ENCODE results near the gene ZNG1F. TPM values are rescaled to one million over a fixed set of nuclear protein-coding genes. Genes with fewer than 3 reads are reported as not detected.
"Not testable (repeated sequence)": the region's sequence is repeated elsewhere in the genome, so short reads cannot be mapped to it uniquely, and the experiment has no call there.

The ZNG1F gene
- total RNA-seq, 1 donor from 2014 or later: 9.5 TPM

DNA sequence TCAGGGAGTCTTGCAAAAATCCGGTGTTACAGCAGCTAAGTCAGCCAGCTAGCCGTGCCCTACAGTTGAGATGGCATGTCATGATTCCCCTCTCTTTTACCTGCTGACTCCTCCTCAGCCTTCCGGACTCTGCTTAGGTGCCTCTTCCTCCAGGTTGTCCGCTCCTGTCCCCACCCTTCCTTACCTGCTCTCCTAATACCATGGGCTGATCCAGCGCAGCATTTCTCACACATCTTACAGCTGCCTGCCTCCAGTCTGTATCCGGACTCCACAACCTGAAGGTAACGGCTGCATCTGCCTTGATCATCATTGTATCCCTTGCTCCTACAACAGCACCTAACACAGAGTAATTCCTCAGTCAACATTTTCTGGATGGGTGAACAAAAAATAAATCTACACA lies 69.8 kb downstream of the ZNG1F start:
- not testable (repeated sequence) for H3K27me3 Mint-ChIP-seq (ENCODE audit: low read depth, unreplicated experiment); DNase-seq (ENCODE audit: low read depth); H3K36me3 Mint-ChIP-seq (ENCODE audit: low read depth, unreplicated experiment); H3K4me3 ChIP-seq (ENCODE audit: insufficient read depth, low read depth, low read length); H3K4me1 ChIP-seq (ENCODE audit: insufficient read depth, low read length); H3K4me1 Mint-ChIP-seq (ENCODE audit: low read depth, unreplicated experiment); H3K27me3 ChIP-seq (ENCODE audit: insufficient read depth, low read length); H3K27ac Mint-ChIP-seq (ENCODE audit: unreplicated experiment); H3K27ac ChIP-seq (ENCODE audit: low read depth, low read length); H2AFZ ChIP-seq (ENCODE audit: low read depth, low read length); H3K9ac ChIP-seq (ENCODE audit: low read length); H3K79me2 ChIP-seq (ENCODE audit: insufficient read depth, low read length); FAIRE-seq; H4K20me1 ChIP-seq (ENCODE audit: insufficient read depth, low read length); H3K9me3 ChIP-seq (ENCODE audit: insufficient read depth, low read depth, low read length); H3K4me2 ChIP-seq (ENCODE audit: low read length); H3K36me3 ChIP-seq (ENCODE audit: insufficient read depth, low read length); H3K9me3 Mint-ChIP-seq (ENCODE audit: unreplicated experiment); H3K4me3 Mint-ChIP-seq (ENCODE audit: unreplicated experiment)

DNA sequence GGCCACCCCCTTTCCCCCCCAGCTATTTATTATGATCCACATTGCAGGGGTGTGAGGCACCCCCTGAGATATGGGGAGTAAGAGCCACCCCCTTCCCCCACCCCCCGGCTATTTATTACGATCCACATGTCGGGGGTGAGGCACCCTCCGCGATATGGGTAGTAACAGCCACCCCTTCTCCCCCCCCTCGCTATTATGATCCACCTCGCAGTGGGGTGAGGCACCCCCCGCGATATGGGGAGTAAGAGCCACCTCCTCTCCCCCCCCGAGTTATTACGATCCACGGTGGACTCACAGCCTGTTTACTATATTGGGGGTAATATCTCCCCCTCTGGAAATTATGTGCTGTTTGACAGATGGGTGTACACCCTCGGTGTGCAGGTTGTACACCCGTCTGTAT lies 75.8 kb downstream of the ZNG1F start:
- H3K27ac Mint-ChIP-seq (ENCODE audit: unreplicated experiment): not testable (repeated sequence)

DNA sequence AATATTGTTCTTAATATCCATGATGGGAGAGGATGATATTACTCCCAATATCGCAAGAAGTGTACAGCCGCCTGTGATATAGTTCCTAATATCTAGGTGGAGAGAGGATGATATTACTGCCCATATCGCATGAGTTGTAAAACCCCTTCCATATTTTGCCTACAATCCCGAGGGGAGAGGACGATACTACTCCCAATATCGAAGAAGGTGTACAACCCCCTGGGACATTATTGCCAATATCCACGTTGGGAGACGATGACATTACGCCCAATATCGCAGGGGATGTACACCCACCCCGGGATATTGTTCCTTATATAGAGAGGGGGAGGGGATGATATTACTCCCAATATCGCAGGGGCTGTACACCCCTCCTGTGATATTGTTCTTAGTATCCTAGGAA lies 77.7 kb downstream of the ZNG1F start:
- not testable (repeated sequence) for H3K9me3 ChIP-seq (ENCODE audit: insufficient read depth, low read depth, low read length); H3K4me1 Mint-ChIP-seq (ENCODE audit: low read depth, unreplicated experiment); H3K27me3 ChIP-seq (ENCODE audit: insufficient read depth, low read length); H3K36me3 ChIP-seq (ENCODE audit: insufficient read depth, low read length); H3K27ac ChIP-seq (ENCODE audit: low read depth, low read length); H3K9ac ChIP-seq (ENCODE audit: low read length); H2AFZ ChIP-seq (ENCODE audit: low read depth, low read length); H3K27me3 Mint-ChIP-seq (ENCODE audit: low read depth, unreplicated experiment); FAIRE-seq; H3K4me2 ChIP-seq (ENCODE audit: low read length); H3K4me3 ChIP-seq (ENCODE audit: insufficient read depth, low read depth, low read length); H3K79me2 ChIP-seq (ENCODE audit: insufficient read depth, low read length); H4K20me1 ChIP-seq (ENCODE audit: insufficient read depth, low read length); H3K27ac Mint-ChIP-seq (ENCODE audit: unreplicated experiment); DNase-seq (ENCODE audit: low read depth); H3K9me3 Mint-ChIP-seq (ENCODE audit: unreplicated experiment); H3K4me3 Mint-ChIP-seq (ENCODE audit: unreplicated experiment); H3K4me1 ChIP-seq (ENCODE audit: insufficient read depth, low read length); H3K36me3 Mint-ChIP-seq (ENCODE audit: low read depth, unreplicated experiment)

More for the DNA sequence above, 75.8 kb downstream of the ZNG1F start:
- not testable (repeated sequence) for H3K4me3 Mint-ChIP-seq (ENCODE audit: unreplicated experiment); H3K36me3 Mint-ChIP-seq (ENCODE audit: low read depth, unreplicated experiment); H3K4me1 ChIP-seq (ENCODE audit: insufficient read depth, low read length); H3K4me2 ChIP-seq (ENCODE audit: low read length); H3K27me3 Mint-ChIP-seq (ENCODE audit: low read depth, unreplicated experiment); H3K9me3 Mint-ChIP-seq (ENCODE audit: unreplicated experiment); H3K27ac ChIP-seq (ENCODE audit: low read depth, low read length); H3K9me3 ChIP-seq (ENCODE audit: insufficient read depth, low read depth, low read length); H3K79me2 ChIP-seq (ENCODE audit: insufficient read depth, low read length); DNase-seq (ENCODE audit: low read depth); H2AFZ ChIP-seq (ENCODE audit: low read depth, low read length); FAIRE-seq; H3K9ac ChIP-seq (ENCODE audit: low read length); H4K20me1 ChIP-seq (ENCODE audit: insufficient read depth, low read length); H3K36me3 ChIP-seq (ENCODE audit: insufficient read depth, low read length); H3K4me3 ChIP-seq (ENCODE audit: insufficient read depth, low read depth, low read length); H3K27me3 ChIP-seq (ENCODE audit: insufficient read depth, low read length); H3K4me1 Mint-ChIP-seq (ENCODE audit: low read depth, unreplicated experiment)

DNA sequence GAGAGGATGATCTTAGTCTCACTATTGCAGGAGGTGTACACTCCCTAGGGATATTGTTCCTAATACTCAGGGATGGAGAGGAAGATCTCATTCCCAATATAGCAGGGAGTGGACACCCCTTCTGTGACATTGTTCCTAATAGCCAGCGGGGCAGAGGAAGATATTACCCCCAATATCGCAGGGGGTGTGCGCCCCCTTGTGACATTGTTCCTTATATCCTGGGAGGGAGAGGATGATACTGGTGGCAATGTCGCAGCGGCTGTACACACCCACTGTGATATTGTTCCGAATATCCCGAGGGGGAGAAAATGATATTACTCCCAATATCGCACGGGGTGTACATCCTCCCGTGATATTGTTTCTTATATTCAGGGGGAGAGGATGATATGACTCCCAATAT lies 78.2 kb downstream of the ZNG1F start:
- not testable (repeated sequence) for FAIRE-seq; H2AFZ ChIP-seq (ENCODE audit: low read depth, low read length)

DNA sequence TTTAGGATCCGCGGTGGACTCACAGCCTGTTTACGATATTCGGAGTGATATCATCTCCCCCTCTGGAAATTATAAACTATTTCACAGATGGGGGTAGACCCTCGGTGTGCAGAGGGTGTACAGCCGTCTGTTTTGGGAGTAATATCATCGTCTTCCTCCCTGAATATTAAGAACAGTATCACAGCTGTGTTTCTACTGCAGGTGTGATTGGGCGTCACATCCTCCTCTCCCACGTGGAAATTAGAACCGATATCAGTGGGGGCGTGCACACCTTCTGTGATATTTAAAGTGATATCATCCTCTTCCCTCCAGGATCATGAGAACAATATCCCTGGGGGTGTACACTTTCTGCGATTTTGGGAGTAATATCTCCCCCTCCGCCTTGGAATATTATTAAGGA lies 79.9 kb downstream of the ZNG1F start:
- H3K27me3 ChIP-seq (ENCODE audit: insufficient read depth, low read length); FAIRE-seq; H2AFZ ChIP-seq (ENCODE audit: low read depth, low read length); H3K27ac ChIP-seq (ENCODE audit: low read depth, low read length); H3K9me3 Mint-ChIP-seq (ENCODE audit: unreplicated experiment); H3K79me2 ChIP-seq (ENCODE audit: insufficient read depth, low read length); H3K4me2 ChIP-seq (ENCODE audit: low read length); H3K4me1 Mint-ChIP-seq (ENCODE audit: low read depth, unreplicated experiment); H3K36me3 Mint-ChIP-seq (ENCODE audit: low read depth, unreplicated experiment); H4K20me1 ChIP-seq (ENCODE audit: insufficient read depth, low read length); H3K27me3 Mint-ChIP-seq (ENCODE audit: low read depth, unreplicated experiment); H3K9ac ChIP-seq (ENCODE audit: low read length); H3K36me3 ChIP-seq (ENCODE audit: insufficient read depth, low read length); H3K27ac Mint-ChIP-seq (ENCODE audit: unreplicated experiment); DNase-seq (ENCODE audit: low read depth); H3K4me1 ChIP-seq (ENCODE audit: insufficient read depth, low read length); H3K9me3 ChIP-seq (ENCODE audit: insufficient read depth, low read depth, low read length); H3K4me3 ChIP-seq (ENCODE audit: insufficient read depth, low read depth, low read length); H3K4me3 Mint-ChIP-seq (ENCODE audit: unreplicated experiment): not testable (repeated sequence)

More for the DNA sequence above, 78.2 kb downstream of the ZNG1F start:
- H3K4me1 ChIP-seq (ENCODE audit: insufficient read depth, low read length); H3K79me2 ChIP-seq (ENCODE audit: insufficient read depth, low read length); H3K27ac Mint-ChIP-seq (ENCODE audit: unreplicated experiment); H3K27me3 ChIP-seq (ENCODE audit: insufficient read depth, low read length); H3K27ac ChIP-seq (ENCODE audit: low read depth, low read length); H3K4me1 Mint-ChIP-seq (ENCODE audit: low read depth, unreplicated experiment); H3K27me3 Mint-ChIP-seq (ENCODE audit: low read depth, unreplicated experiment); H3K36me3 ChIP-seq (ENCODE audit: insufficient read depth, low read length); H3K9me3 Mint-ChIP-seq (ENCODE audit: unreplicated experiment); H3K9me3 ChIP-seq (ENCODE audit: insufficient read depth, low read depth, low read length); DNase-seq (ENCODE audit: low read depth); H3K4me3 ChIP-seq (ENCODE audit: insufficient read depth, low read depth, low read length); H3K36me3 Mint-ChIP-seq (ENCODE audit: low read depth, unreplicated experiment); H3K4me3 Mint-ChIP-seq (ENCODE audit: unreplicated experiment); H3K4me2 ChIP-seq (ENCODE audit: low read length); H3K9ac ChIP-seq (ENCODE audit: low read length); H4K20me1 ChIP-seq (ENCODE audit: insufficient read depth, low read length): not testable (repeated sequence)

DNA sequence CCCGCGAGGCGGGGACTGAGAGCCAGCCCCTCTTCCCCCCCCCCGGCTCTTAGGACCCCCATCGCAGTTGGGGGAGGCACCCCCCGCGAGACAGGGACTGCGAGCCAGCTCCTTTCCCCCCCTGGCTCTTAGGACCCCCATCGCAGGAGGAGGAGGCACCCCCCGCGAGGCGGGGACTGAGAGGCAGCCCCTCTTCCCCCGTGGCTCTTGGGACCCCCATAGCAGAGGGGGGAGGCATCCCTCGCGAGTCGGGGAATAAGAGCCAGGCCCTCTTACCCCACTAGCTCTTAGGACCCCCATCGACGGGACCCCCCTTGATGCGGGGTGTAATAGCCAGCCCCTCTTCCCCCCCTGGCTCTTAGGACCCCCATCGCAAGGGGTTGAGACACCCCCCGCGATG lies 80.3 kb downstream of the ZNG1F start:
- DNase-seq (ENCODE audit: low read depth); H3K4me3 ChIP-seq (ENCODE audit: insufficient read depth, low read depth, low read length); H3K4me2 ChIP-seq (ENCODE audit: low read length); H3K27ac Mint-ChIP-seq (ENCODE audit: unreplicated experiment); H3K4me3 Mint-ChIP-seq (ENCODE audit: unreplicated experiment); H3K4me1 ChIP-seq (ENCODE audit: insufficient read depth, low read length); H3K27me3 ChIP-seq (ENCODE audit: insufficient read depth, low read length); H3K9ac ChIP-seq (ENCODE audit: low read length); H3K79me2 ChIP-seq (ENCODE audit: insufficient read depth, low read length); H3K4me1 Mint-ChIP-seq (ENCODE audit: low read depth, unreplicated experiment); H3K36me3 Mint-ChIP-seq (ENCODE audit: low read depth, unreplicated experiment); H3K36me3 ChIP-seq (ENCODE audit: insufficient read depth, low read length); H3K27ac ChIP-seq (ENCODE audit: low read depth, low read length); H4K20me1 ChIP-seq (ENCODE audit: insufficient read depth, low read length); H3K27me3 Mint-ChIP-seq (ENCODE audit: low read depth, unreplicated experiment); H2AFZ ChIP-seq (ENCODE audit: low read depth, low read length); H3K9me3 Mint-ChIP-seq (ENCODE audit: unreplicated experiment); H3K9me3 ChIP-seq (ENCODE audit: insufficient read depth, low read depth, low read length); FAIRE-seq: not testable (repeated sequence)

Measured in astrocyte (in vitro differentiated cells and primary cell).